ENCODE data around the gene AFF3. TPM values are rescaled to one million over a fixed set of nuclear protein-coding genes. Genes with fewer than 3 reads are reported as not detected.

The AFF3 gene
- total and polyA plus RNA-seq, 3 donors from 2014 or later, result 18.0 to 34.4 (median 27.1) TPM

DNA sequence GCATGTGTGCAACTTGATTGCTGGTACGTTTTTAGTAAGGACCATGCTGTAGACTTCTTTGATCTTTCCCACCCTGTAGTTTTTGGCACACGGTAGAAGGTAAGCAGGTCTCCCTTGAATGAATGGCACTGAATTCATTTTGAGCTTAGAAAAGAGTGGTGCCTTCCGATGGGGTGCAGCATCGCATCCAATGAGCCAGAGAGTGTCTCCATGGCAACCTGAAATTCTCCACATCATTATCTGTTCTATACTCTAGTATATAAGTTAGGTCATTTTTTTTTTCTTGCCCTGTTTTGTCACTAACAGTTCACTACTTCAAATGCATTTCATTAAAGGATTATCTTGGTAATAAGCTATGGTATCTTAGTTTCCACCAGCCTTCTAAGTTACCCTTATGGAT lies 571.4 kb downstream of the AFF3 start:
- Histone ChIP-seq H3K9me3 (no peaks in the 10 kb centered on the region), H3K36me3 (ENCODE audit: low read depth, missing control alignments) (no peaks in the 10 kb centered on the region), H3K4me3 (no peak overlapping the region), H3K4me1 (no peaks in the 10 kb centered on the region), H3K27me3 (no peaks in the 10 kb centered on the region), H3K27ac (no peak overlapping the region)
- TF ChIP-seq, protein P1, sequence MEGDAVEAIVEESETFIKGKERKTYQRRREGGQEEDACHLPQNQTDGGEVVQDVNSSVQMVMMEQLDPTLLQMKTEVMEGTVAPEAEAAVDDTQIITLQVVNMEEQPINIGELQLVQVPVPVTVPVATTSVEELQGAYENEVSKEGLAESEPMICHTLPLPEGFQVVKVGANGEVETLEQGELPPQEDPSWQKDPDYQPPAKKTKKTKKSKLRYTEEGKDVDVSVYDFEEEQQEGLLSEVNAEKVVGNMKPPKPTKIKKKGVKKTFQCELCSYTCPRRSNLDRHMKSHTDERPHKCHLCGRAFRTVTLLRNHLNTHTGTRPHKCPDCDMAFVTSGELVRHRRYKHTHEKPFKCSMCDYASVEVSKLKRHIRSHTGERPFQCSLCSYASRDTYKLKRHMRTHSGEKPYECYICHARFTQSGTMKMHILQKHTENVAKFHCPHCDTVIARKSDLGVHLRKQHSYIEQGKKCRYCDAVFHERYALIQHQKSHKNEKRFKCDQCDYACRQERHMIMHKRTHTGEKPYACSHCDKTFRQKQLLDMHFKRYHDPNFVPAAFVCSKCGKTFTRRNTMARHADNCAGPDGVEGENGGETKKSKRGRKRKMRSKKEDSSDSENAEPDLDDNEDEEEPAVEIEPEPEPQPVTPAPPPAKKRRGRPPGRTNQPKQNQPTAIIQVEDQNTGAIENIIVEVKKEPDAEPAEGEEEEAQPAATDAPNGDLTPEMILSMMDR (IDR thresholded peaks at IDR 0.05), result no peak
- TF ChIP-seq POLR2A (IDR thresholded peaks at IDR 0.05), result no peak
- DNase-seq, result no peak
- intact Hi-C loops (cut with DNase I; ENCODE audit: low total_unique reads), result no loop called here
- WGBS, 2 donors, result 83 to 88% methylated on average over 4 of the region's 4 CpGs

DNA sequence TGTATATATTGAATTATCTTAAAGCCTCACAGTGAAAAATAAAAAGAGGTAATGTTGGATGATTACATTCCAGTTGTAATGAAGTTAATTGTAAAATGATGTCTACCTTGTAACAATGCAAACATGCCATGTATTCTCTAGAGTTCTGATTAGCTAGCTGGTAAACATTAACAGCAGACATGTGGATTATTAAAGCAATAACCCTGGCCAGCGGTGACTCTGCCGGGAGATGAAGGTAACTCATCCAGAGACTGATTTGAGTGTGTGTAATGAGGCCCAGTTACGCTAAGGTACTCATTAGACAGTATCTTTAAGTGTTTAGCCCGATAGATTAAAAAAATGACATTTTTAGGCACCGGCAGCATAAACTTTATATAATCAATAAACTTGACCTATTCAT lies 573.0 kb downstream of the AFF3 start:
- Histone ChIP-seq H3K27ac (no peak overlapping the region), H3K4me1 (no peaks in the 10 kb centered on the region), H3K27me3 (no peaks in the 10 kb centered on the region), H3K36me3 (ENCODE audit: low read depth, missing control alignments) (no peaks in the 10 kb centered on the region), H3K9me3 (no peaks in the 10 kb centered on the region), H3K4me3 (no peak overlapping the region)
- intact Hi-C loops (cut with DNase I; ENCODE audit: low total_unique reads), result no loop called here
- DNase-seq, result no peak
- 97% methylated on average over 5 of the region's 5 CpGs for WGBS, 2 donors
- TF ChIP-seq POLR2A (IDR thresholded peaks at IDR 0.05), result no peak
- TF ChIP-seq, protein P1 (IDR thresholded peaks at IDR 0.05), result no peak

DNA sequence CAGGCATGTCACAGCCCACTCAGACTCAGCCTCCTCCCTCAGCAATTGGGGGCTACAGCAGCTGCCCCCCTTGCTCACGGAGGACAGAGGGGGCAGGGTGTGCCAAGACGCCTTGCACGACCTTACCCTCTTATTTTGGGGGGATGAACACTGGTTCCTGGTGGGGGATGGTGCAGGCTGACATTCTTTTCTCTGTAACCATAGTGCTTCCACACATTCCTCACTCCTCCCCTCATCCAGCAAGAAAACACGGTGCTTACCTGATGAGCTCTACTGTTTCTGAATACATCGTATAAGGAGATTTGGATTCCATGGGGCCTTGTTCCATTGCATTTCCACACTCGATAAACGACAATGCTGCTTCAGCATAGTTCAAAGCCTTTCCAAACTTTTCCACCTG lies 577.2 kb downstream of the AFF3 start:
- H3K27me3 ChIP-seq, result no peaks in the 10 kb centered on the region
- TF ChIP-seq POLR2A (IDR thresholded peaks at IDR 0.05), result no peak
- TF ChIP-seq, protein P1 (IDR thresholded peaks at IDR 0.05), result no peak
- intact Hi-C loops (cut with DNase I; ENCODE audit: low total_unique reads), result no loop called here

DNA sequence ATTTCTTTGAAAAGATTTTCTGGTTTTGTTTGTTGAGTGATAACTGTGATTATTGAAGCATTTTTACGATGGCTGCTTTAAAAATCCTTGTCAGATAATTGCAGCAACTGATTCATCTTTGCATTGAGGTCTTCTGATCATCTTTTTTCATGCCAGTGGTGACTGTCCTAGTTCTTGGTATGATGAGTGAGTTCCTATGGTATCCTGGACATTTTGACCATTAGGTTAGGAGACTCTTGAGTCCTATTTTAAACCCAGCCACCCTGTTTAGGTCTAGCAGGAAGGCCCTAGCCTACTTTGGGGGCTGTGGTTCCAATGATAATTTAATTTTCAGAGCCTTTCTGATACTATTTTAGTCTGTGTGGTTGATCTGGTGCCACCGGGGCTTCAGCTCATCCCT lies 579.9 kb downstream of the AFF3 start:
- TF ChIP-seq POLR2A (IDR thresholded peaks at IDR 0.05), result no peak
- TF ChIP-seq, protein P1 (IDR thresholded peaks at IDR 0.05), result no peak
- Histone ChIP-seq H3K36me3 (ENCODE audit: low read depth, missing control alignments) (no peaks in the 10 kb centered on the region), H3K27me3 (no peaks in the 10 kb centered on the region), H3K4me3 (no peak overlapping the region), H3K9me3 (no peaks in the 10 kb centered on the region), H3K27ac (no peak overlapping the region), H3K4me1 (no peaks in the 10 kb centered on the region)
- 94 to 98% methylated on average over 2 of the region's 2 CpGs for WGBS, 2 donors
- intact Hi-C loops (cut with DNase I; ENCODE audit: low total_unique reads), result no loop called here
- DNase-seq, result no peak

More for the DNA sequence above, 577.2 kb downstream of the AFF3 start:
- no peaks in the 10 kb centered on the region for H3K9me3 ChIP-seq
- DNase-seq, result no peak
- no peaks in the 10 kb centered on the region for H3K4me1 ChIP-seq
- H3K27ac ChIP-seq, result no peak overlapping the region
- H3K36me3 ChIP-seq (ENCODE audit: low read depth, missing control alignments), result no peaks in the 10 kb centered on the region
- no peak overlapping the region for H3K4me3 ChIP-seq
- WGBS, 2 donors, result 83 to 85% methylated on average over 7 of the region's 7 CpGs

DNA sequence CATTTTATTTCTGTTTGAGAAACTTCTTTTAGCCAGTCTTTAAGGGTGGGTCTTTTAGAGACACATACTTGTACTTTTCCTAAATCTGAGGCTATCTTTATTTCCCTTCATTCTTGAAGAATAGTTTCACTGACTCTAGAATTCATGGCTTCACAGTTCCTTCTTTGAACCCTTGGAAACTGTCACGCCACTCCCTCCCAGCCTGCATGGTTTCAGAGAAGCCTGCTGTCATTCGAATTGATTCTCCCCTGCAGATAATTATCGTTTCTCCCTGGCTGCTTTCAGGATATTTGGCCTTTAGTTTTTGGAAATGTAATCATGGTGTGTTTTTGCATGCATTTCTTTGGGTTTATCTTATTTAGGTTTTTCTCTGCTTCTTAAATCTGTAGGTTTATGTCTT lies 580.6 kb downstream of the AFF3 start:
- Histone ChIP-seq H3K4me1 (no peaks in the 10 kb centered on the region), H3K27ac (no peak overlapping the region), H3K4me3 (no peak overlapping the region), H3K36me3 (ENCODE audit: low read depth, missing control alignments) (no peaks in the 10 kb centered on the region), H3K9me3 (no peaks in the 10 kb centered on the region), H3K27me3 (no peaks in the 10 kb centered on the region)
- no peak for DNase-seq
- intact Hi-C loops (cut with DNase I; ENCODE audit: low total_unique reads), result no loop called here
- no peak for TF ChIP-seq POLR2A (IDR thresholded peaks at IDR 0.05)
- TF ChIP-seq, protein P1 (IDR thresholded peaks at IDR 0.05), result no peak
- 86 to 94% methylated on average over 3 of the region's 3 CpGs for WGBS, 2 donors
